Breast epithelium (tissue), 4 donors: ENCODE results near the gene LDAF1. TPM values are rescaled to one million over a fixed set of nuclear protein-coding genes. Genes with fewer than 3 reads are reported as not detected.
"Not testable (repeated sequence)": the region's sequence is repeated elsewhere in the genome, so short reads cannot be mapped to it uniquely, and the experiment has no call there.

ENCODE experiments used
- DNase-seq, 2 donors: peaks; one replicate each; pipeline ENCODE4 v3.0.0-alpha.2; 2019; ENCODE audit warnings: low spot score in 2 of 2
- H3K27ac ChIP-seq, 2 donors: fragments of 200-600 bp; sonication (generic) in 1 of 2; one replicate each; pipeline ENCODE4 v1.5.1; 2016 to 2019; ENCODE audit warnings: mild to moderate bottlenecking in 1 of 2
- H3K27me3 ChIP-seq, 2 donors: fragments of 200-600 bp; sonication (generic) in 1 of 2; one replicate each; pipeline versions ENCODE4 v1.5.1 to v1.6.0; 2017 to 2019; ENCODE audit warnings: control low read depth in 1 of 2, mild to moderate bottlenecking in 1 of 2
- H3K36me3 ChIP-seq: fragments of 200-600 bp; one replicate; pipeline ENCODE4 v1.5.1; 2019
- H3K4me1 ChIP-seq, 2 donors: fragments of 200-600 bp; sonication (generic); one replicate each; pipeline ENCODE4 v1.5.1; 2016 to 2019; ENCODE audit warnings: control low read depth in 1 of 2
- H3K4me3 ChIP-seq, 3 donors: fragments of 200-600 bp; sonication (generic); 1 replicate in 2 of 3; 2 replicates in 1 of 3; pipeline ENCODE4 v1.5.1; 2016 to 2019; ENCODE audit warnings: mild to moderate bottlenecking in 3 of 3, moderate library complexity in 2 of 3
- H3K9me3 ChIP-seq, 2 donors: fragments of 200-600 bp; sonication (generic) in 1 of 2; one replicate each; pipeline ENCODE4 v1.5.1; 2016 to 2019; ENCODE audit warnings: control low read depth in 1 of 2
- CTCF ChIP-seq, 3 donors: fragments of 450-650 bp; IDR thresholded peaks; one replicate each; pipeline ENCODE4 v1.5.1; 2016 to 2017; ENCODE audit warnings: antibody characterized with exemption in 3 of 3, mild to moderate bottlenecking in 3 of 3, moderate library complexity in 3 of 3
- POLR2A ChIP-seq: fragments of 450-650 bp; IDR thresholded peaks from one replicate; pipeline ENCODE4 v1.6.1; 2016; ENCODE audit warnings: antibody characterized with exemption, mild to moderate bottlenecking, moderate library complexity
- POLR2AphosphoS5 ChIP-seq, 3 donors: sonication (generic); formaldehyde crosslinking; IDR thresholded peaks; one replicate each; pipeline ENCODE4 v1.6.1; 2017; ENCODE audit warnings: antibody characterized with exemption in 3 of 3
- intact Hi-C: fragments of 100-400 bp; cut with DNase I; formaldehyde crosslinking; loops from one replicate; pipeline ENCODE4 v1.15.1; 2023; ENCODE audit warnings: low total_unique reads
- total RNA-seq, 3 donors: library from RNA; depleted of rRNA; stranded (reverse); fragments of >200 nt; gene quantifications; one replicate each; pipeline ENCODE4 v1.1.0, GENCODE V29; 2016

The LDAF1 gene
- total RNA-seq, 3 donors from 2014 or later, result 49.2 to 99.4 (median 97.5) TPM

- no peak for TF ChIP-seq POLR2AphosphoS5 (IDR thresholded peaks at IDR 0.05)
- TF ChIP-seq POLR2A, result no peak
- TF ChIP-seq CTCF (IDR thresholded peaks at IDR 0.05), result no peak
- no peaks in the 10 kb centered on the region for H3K4me1 ChIP-seq
Observed at GRCh38 chr16:21145738-21146137, 12.7 kb upstream of the LDAF1 start.

GRCh38 chr16:21150375-21151001, 8.0 kb upstream of the LDAF1 start, which contains the start of gene DNAH3:
TSS of gene DNAH3 (minus strand) at chr16:21150846. CDS start at chr16:21150319, 527 bp downstream.
- peak in 1 of 2 donors; percentile 76 for DNase-seq
- Histone ChIP-seq H3K36me3 (no peaks in the 10 kb centered on the region), H3K27ac (peak within 1 kb of the TSS; percentile 32 to 48), H3K27me3 (no peaks in the 10 kb centered on the region), H3K9me3 (no peaks in the 10 kb centered on the region), H3K4me1 (no peaks in the 10 kb centered on the region), H3K4me3 (peak within 1 kb of the TSS in 2 of 3 donors; percentile 16 to 33)
- intact Hi-C loops, result no loop called here
- TF ChIP-seq POLR2AphosphoS5 (IDR thresholded peaks at IDR 0.05) (no peak), CTCF (IDR thresholded peaks at IDR 0.05) (no peak), POLR2A (no peak)

More at GRCh38 chr16:21145738-21146137, 12.7 kb upstream of the LDAF1 start:
- no peak for DNase-seq
- no peak overlapping the region for H3K27ac ChIP-seq
- H3K27me3 ChIP-seq, result no peaks in the 10 kb centered on the region
- intact Hi-C loops, result no loop called here
- H3K36me3 ChIP-seq, result no peaks in the 10 kb centered on the region
- H3K9me3 ChIP-seq, result no peaks in the 10 kb centered on the region
- H3K4me3 ChIP-seq, result no peak overlapping the region

- H3K4me1 ChIP-seq, DNase-seq, H3K27me3 ChIP-seq, H3K9me3 ChIP-seq, intact Hi-C loops, H3K36me3 ChIP-seq, H3K27ac ChIP-seq: not testable (repeated sequence)
- peak overlapping the region in 1 of 3 donors; percentile 30 for H3K4me3 ChIP-seq
Observed at GRCh38 chr16:21152160-21153030, 6.1 kb upstream of the LDAF1 start.

- H3K36me3 ChIP-seq, H3K27me3 ChIP-seq, H3K9me3 ChIP-seq, H3K27ac ChIP-seq, intact Hi-C loops, DNase-seq, H3K4me3 ChIP-seq, H3K4me1 ChIP-seq: not testable (repeated sequence)
Observed at GRCh38 chr16:21153124-21153729, 5.2 kb upstream of the LDAF1 start.

GRCh38 chr16:21156011-21156410, 2.5 kb upstream of the LDAF1 start:
- H3K36me3 ChIP-seq, intact Hi-C loops, DNase-seq, H3K4me3 ChIP-seq, H3K27me3 ChIP-seq, H3K4me1 ChIP-seq, H3K27ac ChIP-seq, H3K9me3 ChIP-seq: not testable (repeated sequence)

- no peaks in the 10 kb centered on the region for H3K27me3 ChIP-seq
- intact Hi-C loops, result no loop called here
Observed at GRCh38 chr16:21156767-21157467, 1.6 kb upstream of the LDAF1 start.

More at GRCh38 chr16:21156767-21157467, 1.6 kb upstream of the LDAF1 start:
- Histone ChIP-seq H3K36me3 (no peaks in the 10 kb centered on the region), H3K27ac (no peak overlapping the region), H3K4me3 (no peak overlapping the region), H3K9me3 (no peaks in the 10 kb centered on the region), H3K4me1 (peaks cover 0 to 9% of the 10 kb centered on the region in 2 donors)
- DNase-seq, result no peak
- TF ChIP-seq POLR2A (no peak), CTCF (IDR thresholded peaks at IDR 0.05) (peak in 2 of 3 donors; percentile 49 to 55)
